Stimulated activated CD8-positive, alpha-beta memory T cell treated with anti-CD3 and anti-CD28 coated beads, Interleukin-7, amount 100 ng/mL, for 48 hours (primary cell): ENCODE measurements around the gene SLC35E3.
A peak's percentile ranks its signal among the peaks of the same experiment; 100 is the strongest.

Source experiments
- DNase-seq, 2 donors: peaks; one replicate each; pipeline ENCODE4 v3.0.0-alpha.2; 2020; ENCODE audit warnings: low read depth in 1 of 2; ENCODE audit errors: extremely low read depth in 1 of 2

Gene SLC35E3

GRCh38 chr12:68745904-68746571 lies at the start of gene SLC35E3:
Gene SLC35E3 (plus strand): TSS chr12:68746176. CDS start chr12:68746378, 202 bp downstream.
- peak; percentile 86 to 87 for DNase-seq

GRCh38 chr12:68699486-68699885 lies 46.5 kb upstream of the SLC35E3 start:
- no peak for DNase-seq

GRCh38 chr12:68727776-68728175 lies 18.2 kb upstream of the SLC35E3 start:
- no peak for DNase-seq

- DNase-seq, result no peak
These were observed 12.3 kb upstream of the SLC35E3 start for GRCh38 chr12:68733661-68734071.

- no peak for DNase-seq
These were observed 6.1 kb upstream of the SLC35E3 start for GRCh38 chr12:68739891-68740290.

- no peak for DNase-seq
These were observed 2.6 kb upstream of the SLC35E3 start for GRCh38 chr12:68743356-68743755.

- no peak for DNase-seq
These were observed 536 bp upstream of the SLC35E3 start for GRCh38 chr12:68745376-68745903.

GRCh38 chr12:68746572-68747180 lies 700 bp downstream of the SLC35E3 start:
- DNase-seq, result peak; percentile 5 to 7

GRCh38 chr12:68749443-68749842 lies 3.5 kb downstream of the SLC35E3 start:
- DNase-seq, result no peak

GRCh38 chr12:68749861-68750260 lies 3.9 kb downstream of the SLC35E3 start:
- no peak for DNase-seq

GRCh38 chr12:68750506-68750905 lies 4.5 kb downstream of the SLC35E3 start:
- DNase-seq, result no peak

GRCh38 chr12:68755536-68756243 lies 9.7 kb downstream of the SLC35E3 start:
- no peak for DNase-seq

- DNase-seq, result no peak
These were observed 13.9 kb downstream of the SLC35E3 start for GRCh38 chr12:68759852-68760251.

GRCh38 chr12:68760806-68761441 lies 14.9 kb downstream of the SLC35E3 start:
- no peak for DNase-seq

- no peak for DNase-seq
These were observed 15.5 kb downstream of the SLC35E3 start for GRCh38 chr12:68761442-68761812.

GRCh38 chr12:68761901-68762630 lies 16.1 kb downstream of the SLC35E3 start:
- no peak for DNase-seq

- DNase-seq, result no peak
These were observed 16.7 kb downstream of the SLC35E3 start for GRCh38 chr12:68762691-68763090.

- no peak for DNase-seq
These were observed 19.7 kb downstream of the SLC35E3 start for GRCh38 chr12:68765696-68766095.

GRCh38 chr12:68766646-68767045 lies 20.7 kb downstream of the SLC35E3 start:
- DNase-seq, result no peak

- DNase-seq, result no peak
These were observed 21.2 kb downstream of the SLC35E3 start for GRCh38 chr12:68767191-68767590.
